ENCODE results near the gene PIAS4. TPM values are rescaled to one million over a fixed set of nuclear protein-coding genes. Genes with fewer than 3 reads are reported as not detected.

Gene PIAS4
- total and polyA plus RNA-seq, 4 donors = 6.5 to 20.3 (median 15.9) TPM

DNA sequence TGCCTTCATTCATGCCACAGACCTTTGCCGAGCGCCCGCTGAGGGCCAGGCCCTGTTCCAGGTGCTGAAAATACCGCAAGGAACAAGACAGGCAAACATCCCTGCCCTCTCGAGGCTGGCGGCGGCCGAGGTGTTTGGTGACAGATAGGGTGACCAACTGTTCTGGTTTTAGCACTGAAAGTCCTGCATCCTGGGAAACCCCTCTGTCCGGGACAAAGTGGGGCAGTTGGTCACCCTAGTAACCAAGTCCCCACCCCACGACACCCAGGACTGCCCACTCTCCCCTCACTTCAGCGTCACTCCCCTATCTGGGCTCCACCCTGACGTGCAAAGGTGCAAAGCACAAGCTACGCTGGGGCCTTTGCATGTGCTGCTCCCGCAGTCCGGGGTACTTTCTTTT, 41.9 kb downstream of the PIAS4 start:
- H3K36me3 ChIP-seq (ENCODE audit: control insufficient read depth in 1 of 2, insufficient read depth in 2 of 2, low read length in 1 of 2) = peaks cover 2 to 8% of the 10 kb centered on the region in 2 donors
- no peak for ATAC-seq (ENCODE audit: low FRiP score)

DNA sequence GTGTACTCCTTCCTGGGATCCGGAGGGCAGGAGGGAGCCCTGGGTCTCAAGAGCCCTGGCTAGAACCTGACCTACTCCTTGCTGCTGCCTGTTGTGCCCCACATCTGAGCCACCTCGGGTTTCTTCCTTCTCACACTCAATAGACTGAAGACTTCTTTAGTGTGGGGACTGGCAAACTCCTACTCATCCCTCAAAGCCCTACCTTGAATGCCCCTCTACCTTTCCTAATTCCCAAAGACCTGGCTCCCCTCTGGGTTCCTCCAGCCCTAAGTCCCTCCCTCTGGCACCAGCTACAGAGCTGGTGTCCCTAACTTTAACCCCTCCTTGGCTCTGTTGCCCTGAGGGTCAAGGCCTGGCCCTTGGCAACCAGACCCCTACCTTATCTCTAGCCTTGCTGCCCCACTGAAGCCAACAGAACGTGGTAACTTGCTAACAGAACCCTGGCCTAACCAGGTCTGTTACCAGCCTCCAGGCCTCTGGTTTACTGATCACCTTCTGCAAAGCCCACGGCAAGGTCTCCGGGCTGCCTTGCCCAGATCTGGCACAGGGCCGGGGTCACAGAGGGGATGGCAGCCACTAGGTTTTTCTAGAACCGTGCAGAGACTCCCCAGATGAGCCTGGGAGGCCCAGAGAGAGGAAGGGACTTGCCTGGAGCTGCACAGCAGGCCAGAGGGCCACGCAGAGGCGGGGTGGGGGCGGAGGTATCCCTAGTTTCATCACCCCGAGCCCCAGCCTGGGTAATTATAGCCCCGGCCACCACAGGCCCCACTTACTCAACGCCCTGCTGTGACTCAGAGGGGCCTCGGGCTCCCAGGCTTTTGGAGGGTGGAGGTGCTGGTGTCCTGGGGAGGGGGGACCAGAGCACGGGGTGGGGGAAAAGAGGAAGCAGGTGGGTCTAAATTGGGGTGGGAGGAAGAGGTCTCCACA, 43.9 kb downstream of the PIAS4 start:
- intact Hi-C loops (cut with DNase I) = no loop called here
- peaks cover 2 to 12% of the 10 kb centered on the region in 2 donors for H3K36me3 ChIP-seq (ENCODE audit: control insufficient read depth in 1 of 2, insufficient read depth in 2 of 2, low read length in 1 of 2)

More for the DNA sequence above, 41.9 kb downstream of the PIAS4 start:
- H3K27ac ChIP-seq (ENCODE audit: low read depth in 1 of 2, low read length in 2 of 2) = no peak overlapping the region
- H3K4me3 ChIP-seq (ENCODE audit: low read length in 2 of 2) = no peak overlapping the region
- no peaks in the 10 kb centered on the region for H3K27me3 ChIP-seq (ENCODE audit: control insufficient read depth in 1 of 2, insufficient read depth in 2 of 2, low read length in 1 of 2)
- no peaks in the 10 kb centered on the region for H3K4me1 ChIP-seq (ENCODE audit: control insufficient read depth in 1 of 2, insufficient read depth in 2 of 2, low read length in 2 of 2)
- DNase-seq = no peak
- intact Hi-C loops (cut with DNase I) = no loop called here
- 64 to 69% methylated on average over 15 of the region's 15 CpGs for WGBS, 2 donors
- no peaks in the 10 kb centered on the region for H3K9me3 ChIP-seq (ENCODE audit: control insufficient read depth, low read length)

DNA sequence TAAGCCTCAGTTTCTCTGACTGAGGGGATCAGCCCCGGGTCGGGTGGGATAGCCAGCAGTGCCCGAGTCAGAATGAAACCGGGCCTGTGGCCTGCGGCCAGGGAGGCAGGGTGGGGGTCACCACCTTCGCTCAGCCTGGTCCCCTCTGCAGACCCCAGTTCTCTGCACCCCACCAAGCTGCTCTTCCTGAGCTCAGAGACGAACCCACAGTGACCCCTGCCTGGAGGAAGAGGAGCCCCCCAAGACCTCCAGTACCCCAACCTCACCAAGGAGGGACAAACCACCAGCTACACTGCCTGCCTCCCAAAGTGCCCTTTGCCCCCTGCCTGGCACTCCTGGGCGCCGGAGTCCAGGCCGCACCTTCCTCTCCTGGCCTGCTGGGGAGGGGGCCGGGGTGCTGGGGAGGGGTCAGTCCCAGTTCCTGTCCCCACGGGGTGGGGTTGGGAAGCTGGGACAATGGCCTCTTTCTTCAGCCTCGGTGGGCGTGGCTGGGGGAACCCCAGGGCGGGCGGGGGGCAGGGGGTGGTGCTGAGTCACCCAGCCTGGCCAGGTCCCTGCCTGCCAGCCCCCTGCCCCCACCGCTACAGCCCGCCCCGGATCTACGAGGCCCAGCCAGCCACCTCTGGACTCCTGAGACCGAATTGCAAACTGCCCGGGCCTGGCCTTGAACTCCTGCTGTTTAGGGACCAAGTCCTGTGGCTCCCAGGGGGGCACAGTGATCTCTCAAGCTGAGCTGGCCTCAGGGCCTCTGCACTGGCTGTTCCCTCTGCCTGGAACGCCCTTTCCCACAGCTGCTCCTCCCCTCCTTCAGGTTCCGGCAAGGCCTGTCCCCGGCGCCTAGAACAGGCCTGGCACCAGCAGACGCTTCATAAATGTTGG, 44.8 kb downstream of the PIAS4 start:
- Histone ChIP-seq H3K27me3 (ENCODE audit: control insufficient read depth in 1 of 2, insufficient read depth in 2 of 2, low read length in 1 of 2) (no peaks in the 10 kb centered on the region), H3K27ac (ENCODE audit: low read depth in 1 of 2, low read length in 2 of 2) (no peak overlapping the region), H3K4me3 (ENCODE audit: low read length in 2 of 2) (no peak overlapping the region), H3K4me1 (ENCODE audit: control insufficient read depth in 1 of 2, insufficient read depth in 2 of 2, low read length in 2 of 2) (no peaks in the 10 kb centered on the region), H3K9me3 (ENCODE audit: control insufficient read depth, low read length) (no peaks in the 10 kb centered on the region), H3K36me3 (ENCODE audit: control insufficient read depth in 1 of 2, insufficient read depth in 2 of 2, low read length in 1 of 2) (peaks cover 2 to 12% of the 10 kb centered on the region in 2 donors)
- ATAC-seq (ENCODE audit: low FRiP score) = peak; percentile 53
- intact Hi-C loops (cut with DNase I) = no loop called here
- 53 to 60% methylated on average over 24 to 27 of the region's 27 CpGs for WGBS, 2 donors
- DNase-seq = peak in 1 of 2 donors; percentile 61

More for the DNA sequence above, 43.9 kb downstream of the PIAS4 start:
- ATAC-seq (ENCODE audit: low FRiP score) (no peak), DNase-seq (peak in 1 of 2 donors; percentile 56)
- no peaks in the 10 kb centered on the region for H3K9me3 ChIP-seq (ENCODE audit: control insufficient read depth, low read length)
- H3K27ac ChIP-seq (ENCODE audit: low read depth in 1 of 2, low read length in 2 of 2) = no peak overlapping the region
- no peaks in the 10 kb centered on the region for H3K4me1 ChIP-seq (ENCODE audit: control insufficient read depth in 1 of 2, insufficient read depth in 2 of 2, low read length in 2 of 2)
- H3K4me3 ChIP-seq (ENCODE audit: low read length in 2 of 2) = no peak overlapping the region
- WGBS, 2 donors = 84 to 90% methylated on average over 15 of the region's 15 CpGs
- no peaks in the 10 kb centered on the region for H3K27me3 ChIP-seq (ENCODE audit: control insufficient read depth in 1 of 2, insufficient read depth in 2 of 2, low read length in 1 of 2)

DNA sequence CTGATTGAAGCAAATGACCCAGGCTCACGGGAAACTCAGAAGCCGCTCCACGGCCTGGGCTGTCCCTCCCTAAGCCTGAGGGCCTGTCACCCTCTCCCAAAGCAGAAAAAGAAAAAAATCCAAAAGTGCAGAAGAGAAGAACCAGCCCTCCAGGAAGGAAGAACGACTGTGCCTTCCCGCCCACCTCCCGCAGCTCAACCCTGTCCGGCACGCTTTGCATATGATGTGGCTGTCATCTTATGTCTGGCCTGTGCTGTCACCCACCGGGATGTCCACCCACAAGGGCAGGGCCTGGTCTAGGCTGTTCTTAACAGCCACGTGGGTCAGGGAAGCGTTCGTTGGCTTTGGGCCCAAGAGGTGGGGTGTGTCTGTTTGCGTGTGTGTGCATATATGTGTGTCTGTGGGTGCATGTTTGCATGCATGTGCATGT, 45.5 kb downstream of the PIAS4 start:
- no peaks in the 10 kb centered on the region for H3K4me1 ChIP-seq (ENCODE audit: control insufficient read depth in 1 of 2, insufficient read depth in 2 of 2, low read length in 2 of 2)
- no peak overlapping the region for H3K4me3 ChIP-seq (ENCODE audit: low read length in 2 of 2)
- 34 to 36% methylated on average over 13 of the region's 13 CpGs for WGBS, 2 donors
- H3K27me3 ChIP-seq (ENCODE audit: control insufficient read depth in 1 of 2, insufficient read depth in 2 of 2, low read length in 1 of 2) = no peaks in the 10 kb centered on the region
- H3K9me3 ChIP-seq (ENCODE audit: control insufficient read depth, low read length) = no peaks in the 10 kb centered on the region
- ATAC-seq (ENCODE audit: low FRiP score) (no peak), DNase-seq (no peak)
- H3K36me3 ChIP-seq (ENCODE audit: control insufficient read depth in 1 of 2, insufficient read depth in 2 of 2, low read length in 1 of 2) = peaks cover 2 to 10% of the 10 kb centered on the region in 2 donors
- intact Hi-C loops (cut with DNase I) = no loop called here
- H3K27ac ChIP-seq (ENCODE audit: low read depth in 1 of 2, low read length in 2 of 2) = no peak overlapping the region

DNA sequence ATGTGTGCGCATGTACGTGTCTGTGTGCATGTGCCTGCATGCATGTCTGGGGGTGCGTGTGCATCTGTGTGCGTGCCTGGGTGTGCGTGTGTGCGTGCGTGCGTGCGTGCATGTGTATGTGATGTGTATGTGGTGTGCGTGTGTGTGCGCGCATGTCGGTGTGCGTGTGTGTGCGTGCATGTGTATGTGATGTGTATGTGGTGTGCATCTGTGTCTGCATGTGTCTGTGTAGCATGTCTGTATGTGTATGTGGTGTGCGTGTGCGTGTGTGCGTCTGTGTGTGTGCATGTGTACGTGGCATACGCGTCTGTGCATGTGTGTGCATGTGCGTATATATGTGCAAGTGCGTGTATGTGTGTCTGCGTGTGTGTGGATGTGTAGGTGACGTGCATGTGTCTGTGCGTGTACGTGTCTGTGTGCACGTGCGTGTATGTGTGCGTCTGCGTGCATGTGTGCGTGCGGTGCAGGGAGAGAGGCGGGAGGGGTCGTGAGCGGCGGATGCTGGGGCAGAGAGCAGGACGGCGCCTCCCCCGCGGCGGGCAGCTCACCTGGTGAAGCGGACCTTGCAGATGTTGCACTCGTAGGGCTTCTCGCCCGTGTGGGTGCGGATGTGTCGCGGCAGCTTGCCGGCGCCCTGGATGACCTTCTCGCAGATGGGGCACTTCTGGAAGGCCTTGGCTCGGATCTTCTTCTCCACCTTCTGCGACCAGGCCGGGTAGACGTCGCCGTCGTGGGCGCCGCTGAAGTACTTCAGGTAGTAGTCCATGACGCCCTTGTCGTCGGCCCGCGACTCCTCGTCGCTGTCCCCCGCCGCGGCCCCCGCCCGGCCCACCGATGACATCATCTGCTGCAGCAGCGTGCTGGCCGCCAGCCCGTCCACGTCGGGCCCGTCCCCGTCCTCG, 46.1 kb downstream of the PIAS4 start:
- Histone ChIP-seq H3K9me3 (ENCODE audit: control insufficient read depth, low read length) (no peaks in the 10 kb centered on the region), H3K4me1 (ENCODE audit: control insufficient read depth in 1 of 2, insufficient read depth in 2 of 2, low read length in 2 of 2) (no peaks in the 10 kb centered on the region), H3K36me3 (ENCODE audit: control insufficient read depth in 1 of 2, insufficient read depth in 2 of 2, low read length in 1 of 2) (peaks cover 2 to 10% of the 10 kb centered on the region in 2 donors), H3K27me3 (ENCODE audit: control insufficient read depth in 1 of 2, insufficient read depth in 2 of 2, low read length in 1 of 2) (no peaks in the 10 kb centered on the region), H3K4me3 (ENCODE audit: low read length in 2 of 2) (no peak overlapping the region), H3K27ac (ENCODE audit: low read depth in 1 of 2, low read length in 2 of 2) (no peak overlapping the region)
- DNase-seq (no peak), ATAC-seq (ENCODE audit: low FRiP score) (no peak)
- WGBS, 2 donors = 89 to 92% methylated on average over 68 to 82 of the region's 82 CpGs
- intact Hi-C loops (cut with DNase I) = no loop called here

DNA sequence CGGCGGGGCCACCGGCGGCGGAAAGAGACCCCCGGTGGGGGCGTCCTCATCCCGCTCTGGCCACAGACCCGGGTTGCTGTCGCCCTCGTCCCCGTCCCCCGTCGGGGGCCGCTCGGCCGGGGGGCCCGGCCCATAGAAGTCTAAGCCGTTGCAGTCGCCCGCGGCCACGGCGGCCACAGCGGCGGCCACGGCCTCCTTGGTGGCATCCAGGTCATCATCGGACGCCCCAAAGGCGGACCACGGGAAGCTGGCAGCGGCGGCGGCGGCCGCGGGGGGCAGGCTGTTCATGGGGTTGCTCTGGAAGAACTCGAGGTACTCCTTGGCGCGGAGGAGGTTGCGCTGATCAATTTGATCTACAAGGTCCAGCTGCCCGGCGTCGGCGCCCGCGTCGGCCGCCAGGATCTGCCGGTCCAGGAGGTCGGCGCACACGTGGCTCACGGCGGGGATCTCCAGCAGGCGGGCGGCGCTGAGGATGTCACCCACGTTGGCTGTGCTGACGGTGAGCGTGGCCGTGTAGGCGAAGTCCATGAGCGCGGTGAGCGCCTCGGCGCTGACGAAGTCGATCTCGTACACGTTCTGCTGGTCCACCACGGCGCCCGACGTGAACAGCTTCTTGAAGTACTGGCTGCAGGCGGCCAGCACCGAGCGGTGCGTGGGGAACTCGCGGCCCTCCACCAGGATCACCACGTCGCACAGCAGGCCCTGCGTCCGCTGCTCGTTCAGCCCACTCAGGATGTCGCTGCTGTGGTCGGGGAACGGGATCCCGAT, 47.1 kb downstream of the PIAS4 start:
- Histone ChIP-seq H3K4me1 (ENCODE audit: control insufficient read depth in 1 of 2, insufficient read depth in 2 of 2, low read length in 2 of 2) (no peaks in the 10 kb centered on the region), H3K4me3 (ENCODE audit: low read length in 2 of 2) (no peak overlapping the region), H3K27ac (ENCODE audit: low read depth in 1 of 2, low read length in 2 of 2) (no peak overlapping the region), H3K36me3 (ENCODE audit: control insufficient read depth in 1 of 2, insufficient read depth in 2 of 2, low read length in 1 of 2) (peaks cover 2 to 10% of the 10 kb centered on the region in 2 donors), H3K27me3 (ENCODE audit: control insufficient read depth in 1 of 2, insufficient read depth in 2 of 2, low read length in 1 of 2) (no peaks in the 10 kb centered on the region), H3K9me3 (ENCODE audit: control insufficient read depth, low read length) (no peaks in the 10 kb centered on the region)
- peak in 1 of 2 donors; percentile 76 for DNase-seq
- 96% methylated on average over 88 to 91 of the region's 91 CpGs for WGBS, 2 donors
- intact Hi-C loops (cut with DNase I) = loop anchor here in 1 of 2 donors (5.0 kb wide), 2 partner anchors 47 to 1787 kb away; partner anchors contain the start of gene PIAS4
- no peak for ATAC-seq (ENCODE audit: low FRiP score)

DNA sequence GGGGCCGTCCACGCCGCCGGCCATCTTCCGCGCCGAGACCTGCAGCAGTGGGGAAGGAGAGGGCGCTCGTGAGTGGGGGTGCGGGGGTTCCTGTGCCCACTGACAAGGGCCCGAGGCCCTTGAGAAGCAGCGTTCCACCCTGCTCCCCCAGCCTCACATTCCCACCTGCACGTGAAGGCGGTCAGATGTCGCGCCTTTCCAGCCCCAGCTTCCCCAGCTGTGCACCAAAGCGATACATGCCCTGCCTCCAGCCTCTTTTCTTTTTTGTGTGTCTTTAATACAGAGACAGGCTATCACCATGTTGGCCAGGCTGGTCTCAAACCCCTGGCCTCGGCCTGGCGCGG, 47.6 kb downstream of the PIAS4 start:
- Histone ChIP-seq H3K27me3 (ENCODE audit: control insufficient read depth in 1 of 2, insufficient read depth in 2 of 2, low read length in 1 of 2) (no peaks in the 10 kb centered on the region), H3K9me3 (ENCODE audit: control insufficient read depth, low read length) (no peaks in the 10 kb centered on the region), H3K27ac (ENCODE audit: low read depth in 1 of 2, low read length in 2 of 2) (no peak overlapping the region), H3K36me3 (ENCODE audit: control insufficient read depth in 1 of 2, insufficient read depth in 2 of 2, low read length in 1 of 2) (peaks cover 2 to 10% of the 10 kb centered on the region in 2 donors), H3K4me1 (ENCODE audit: control insufficient read depth in 1 of 2, insufficient read depth in 2 of 2, low read length in 2 of 2) (no peaks in the 10 kb centered on the region), H3K4me3 (ENCODE audit: low read length in 2 of 2) (no peak overlapping the region)
- no peak for ATAC-seq (ENCODE audit: low FRiP score)
- 93 to 96% methylated on average over 20 of the region's 20 CpGs for WGBS, 2 donors
- DNase-seq = no peak
- intact Hi-C loops (cut with DNase I) = loop anchor here in 1 of 2 donors (5.0 kb wide), 2 partner anchors 48 to 1788 kb away; partner anchors contain the start of gene PIAS4
